Heart right ventricle (tissue), 16 donors: Measurements from ENCODE around the gene RFTN1. TPM values are rescaled to one million over a fixed set of nuclear protein-coding genes. Genes with fewer than 3 reads are reported as not detected.

Experiments
- ATAC-seq, 8 donors: fragments of 200-7000 bp; cut with Tn5 transposase; one replicate each; pipeline ENCODE4 v1.9.1; 2020; ENCODE audit warnings: mild to moderate bottlenecking in 8 of 8, moderate library complexity in 8 of 8, moderate number of reproducible peaks in 1 of 8
- DNase-seq, 2 donors: peaks; one replicate each; pipeline ENCODE4 v3.0.0-alpha.2; 2020
- H3K27ac ChIP-seq, 10 donors: fragments of 200-600 bp; sonication (generic) in 2 of 10; one replicate each; pipeline versions ENCODE4 v1.5.0 to v1.8.0; 2020 to 2022; ENCODE audit warnings: mild to moderate bottlenecking in 3 of 10
- H3K27me3 ChIP-seq, 7 donors: fragments of 200-600 bp; one replicate each; pipeline ENCODE4 v1.8.0; 2021 to 2022; ENCODE audit warnings: mild to moderate bottlenecking in 2 of 7
- H3K36me3 ChIP-seq, 9 donors: fragments of 200-600 bp; sonication (generic) in 1 of 9; one replicate each; pipeline versions ENCODE4 v1.5.0 to v1.8.0; 2020 to 2022; ENCODE audit warnings: mild to moderate bottlenecking in 2 of 9
- H3K4me1 ChIP-seq, 9 donors: fragments of 200-600 bp; sonication (generic) in 1 of 9; one replicate each; pipeline versions ENCODE4 v1.5.0 to v1.8.0; 2020 to 2022; ENCODE audit warnings: mild to moderate bottlenecking in 4 of 9
- H3K4me3 ChIP-seq, 10 donors: fragments of 200-600 bp; sonication (generic) in 2 of 10; one replicate each; pipeline versions ENCODE4 v1.5.0 to v1.8.0; 2020 to 2022; ENCODE audit warnings: mild to moderate bottlenecking in 7 of 10, moderate library complexity in 2 of 10
- H3K9me3 ChIP-seq, 11 donors: fragments of 200-600 bp in 10 of 11; sonication (generic) in 2 of 11; one replicate each; pipeline versions ENCODE4 v1.5.0 to v1.8.0; 2013 to 2022; ENCODE audit warnings: mild to moderate bottlenecking in 2 of 11, control low read depth in 1 of 11, moderate library complexity in 1 of 11
- CTCF ChIP-seq, 9 donors: fragments of 200-600 bp; sonication (generic) in 2 of 9; IDR thresholded peaks; one replicate each; pipeline versions ENCODE4 v1.5.0 to v1.8.0; 2021 to 2022; ENCODE audit warnings: antibody characterized with exemption in 9 of 9, mild to moderate bottlenecking in 5 of 9, moderate library complexity in 1 of 9
- WGBS, 2 donors: extraction: QIAGEN DNeasy Blood & Tissue Kit; methylation state at CpG; one replicate each; pipeline ENCODE4 v1.1.7; 2013; ENCODE audit warnings: inconsistent platforms in 1 of 2; 5-methylcytosine and 5-hydroxymethylcytosine counted together
- intact Hi-C, 10 donors: fragments of 100-400 bp; cut with DNase I; formaldehyde crosslinking; loops; one replicate each; pipeline versions ENCODE4 v1.11.1 to v1.14.2; 2022
- polyA plus RNA-seq, 2 donors: library from polyadenylated mRNA; stranded (reverse); fragments of 200-250 nt; gene quantifications; one replicate each; pipeline ENCODE4 v1.2.3, GENCODE V29; 2013
- total RNA-seq, 10 donors: library from RNA; stranded (reverse); fragmentation: NEBNext Ultra II Directional in 3 of 10; extraction: Animal tissue kit (Norgen Biotek cat#: 25700) in 3 of 10; gene quantifications; one replicate each; pipeline versions ENCODE4 v1.2.1 to v1.2.4, GENCODE V29; 2021 to 2023
- donor health status: Arrhythmogenic right ventricular cardiomyopathy.
- donor health status: ischemic (EF 13 %, LVEDD 7.1; RV severe dilation, severe dysfunction).
- donor health status: healthy with polysubstance abuse.
- donor health status: DM: no; HTN: yes; CAD: no.
- donor health status: DM: no; HTN: no; CAD: no.
- donor health status: ischemic (EF 25% LVEDD 6.9; RV normal size, moderate dysfunction).
- donor health status: ischemic (EF 25% LVEDD 5.7; RV mildly dilated, moderate dysfunction).
- donor health status: healthy.
- donor health status: DM: yes; HTN: yes; CAD: no.
- donor health status: Ischemic cardiomyopathy.
- donor health status: ischemic (EF 35%, LVEDD 5.7; RV mildly dilated, moderate dysfunction).
- donor health status: nonischemic (EF 11% LVEDD 7.7; RV severe dilation, severe dysfunction).
- donor health status: DM: yes; HTN: yes; CAD: no.
- donor health status: PGD.
- donor health status: ischemic (EF 29% LVEDD 5.4; RV normal size, mild dysfunction).
- donor health status: nonischemic (EF 23%, LVEDD 6.1; RV moderate dilation, normal function).

Gene RFTN1
- total and polyA plus RNA-seq, 12 donors: 17.4 to 32.2 (median 24.0) TPM

GRCh38 chr3:16300881-16301359 lies 212.6 kb downstream of the RFTN1 start:
- 94 to 95% methylated on average over 2 of the region's 2 CpGs for WGBS, 2 donors

GRCh38 chr3:16300307-16300706 lies 213.2 kb downstream of the RFTN1 start:
- Histone ChIP-seq H3K27ac (peak overlapping the region in 2 of 10 donors; percentile 20 to 77), H3K27me3 (no peaks in the 10 kb centered on the region), H3K4me1 (peaks cover 0 to 46% (median 12%) of the 10 kb centered on the region in 9 donors), H3K36me3 (peaks cover 0 to 69% (median 10%) of the 10 kb centered on the region in 9 donors), H3K9me3 (peaks cover 0 to 3% (median 0%) of the 10 kb centered on the region in 11 donors), H3K4me3 (no peak overlapping the region)
- TF ChIP-seq CTCF (IDR thresholded peaks at IDR 0.05): no peak
- DNase-seq (no peak), ATAC-seq (no peak)
- 65 to 81% methylated on average over 2 of the region's 2 CpGs for WGBS, 2 donors
- intact Hi-C loops: no loop called here

More at GRCh38 chr3:16300881-16301359, 212.6 kb downstream of the RFTN1 start:
- DNase-seq: no peak
- H3K9me3 ChIP-seq: peaks cover 0 to 3% (median 0%) of the 10 kb centered on the region in 11 donors
- intact Hi-C loops: no loop called here
- H3K27me3 ChIP-seq: no peaks in the 10 kb centered on the region
- H3K27ac ChIP-seq: peak overlapping the region in 2 of 10 donors; percentile 20 to 77
- H3K4me3 ChIP-seq: peak overlapping the region in 1 of 10 donors; percentile 14
- peaks cover 0 to 41% (median 12%) of the 10 kb centered on the region in 9 donors for H3K4me1 ChIP-seq
- no peak for TF ChIP-seq CTCF (IDR thresholded peaks at IDR 0.05)
- peak in 6 of 8 donors; percentile 20 to 56 (median 38) for ATAC-seq
- peaks cover 0 to 68% (median 10%) of the 10 kb centered on the region in 9 donors for H3K36me3 ChIP-seq

- ATAC-seq (no peak), DNase-seq (no peak)
- H3K27me3 ChIP-seq: no peaks in the 10 kb centered on the region
- no peak overlapping the region for H3K4me3 ChIP-seq
- H3K4me1 ChIP-seq: peaks cover 0 to 52% (median 12%) of the 10 kb centered on the region in 9 donors
- peaks cover 0 to 69% (median 10%) of the 10 kb centered on the region in 9 donors for H3K36me3 ChIP-seq
- peak overlapping the region in 1 of 10 donors; percentile 48 for H3K27ac ChIP-seq
- WGBS, 2 donors: 88 to 92% methylated on average over 3 of the region's 3 CpGs
- intact Hi-C loops: loop anchor here in 4 of 10 donors (5.0 to 10.0 kb wide), 2 partner anchors 168 to 215 kb away; partner anchors contain the start of gene RFTN1 (in 3 of the 4)
- peaks cover 0 to 3% (median 0%) of the 10 kb centered on the region in 11 donors for H3K9me3 ChIP-seq
- TF ChIP-seq CTCF (IDR thresholded peaks at IDR 0.05): no peak
Observed at GRCh38 chr3:16299746-16300145, 213.8 kb downstream of the RFTN1 start.

- no peak for ATAC-seq
- 51% methylated on average over 6 of the region's 6 CpGs for WGBS, 2 donors
- Histone ChIP-seq H3K4me3 (no peak overlapping the region), H3K9me3 (peaks cover 0 to 7% (median 0%) of the 10 kb centered on the region in 11 donors), H3K27me3 (no peaks in the 10 kb centered on the region), H3K4me1 (peaks cover 0 to 54% (median 12%) of the 10 kb centered on the region in 9 donors), H3K27ac (no peak overlapping the region), H3K36me3 (peaks cover 0 to 63% (median 10%) of the 10 kb centered on the region in 9 donors)
- no peak for TF ChIP-seq CTCF (IDR thresholded peaks at IDR 0.05)
- no peak for DNase-seq
- intact Hi-C loops: loop anchor here in 4 of 10 donors (5.0 to 10.0 kb wide), 2 partner anchors 168 to 216 kb away; partner anchors contain the start of gene RFTN1 (in 3 of the 4)
Observed at GRCh38 chr3:16298891-16299290, 214.6 kb downstream of the RFTN1 start.
